C4-2B (cell line): ENCODE measurements around the gene PLEK2.

Source experiments
- ZFX ChIP-seq: fragments of 450-650 bp; IDR thresholded peaks from 2 replicates; pipeline ENCODE4 v1.6.1; 2017
- TF ChIP-seq, protein P1 (sequence below): fragments of 450-650 bp; conservative IDR thresholded peaks from 2 replicates; pipeline ENCODE4 v1.5.1; 2017; ENCODE audit warnings: mild to moderate bottlenecking

DNA sequence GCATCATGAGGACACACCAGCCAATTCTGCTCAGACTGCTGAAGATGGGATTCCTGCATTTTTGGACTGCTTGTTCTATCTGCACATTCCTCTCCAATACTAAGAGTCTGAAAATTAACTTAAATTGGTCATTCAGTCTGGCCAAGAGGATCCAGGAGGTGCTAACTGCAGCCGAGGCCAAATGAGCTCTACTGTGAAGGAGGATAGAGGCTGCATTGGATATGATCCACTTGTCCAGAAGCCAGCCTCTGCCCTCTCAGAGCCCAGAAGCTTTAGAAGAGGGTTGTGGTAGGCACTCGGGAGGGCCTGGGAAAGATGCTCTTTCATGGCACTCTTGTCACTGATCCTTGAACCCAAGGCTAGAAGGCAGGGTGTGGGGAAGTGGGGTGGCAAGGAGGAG, 37.1 kb upstream of the PLEK2 start:
- TF ChIP-seq, protein P1, sequence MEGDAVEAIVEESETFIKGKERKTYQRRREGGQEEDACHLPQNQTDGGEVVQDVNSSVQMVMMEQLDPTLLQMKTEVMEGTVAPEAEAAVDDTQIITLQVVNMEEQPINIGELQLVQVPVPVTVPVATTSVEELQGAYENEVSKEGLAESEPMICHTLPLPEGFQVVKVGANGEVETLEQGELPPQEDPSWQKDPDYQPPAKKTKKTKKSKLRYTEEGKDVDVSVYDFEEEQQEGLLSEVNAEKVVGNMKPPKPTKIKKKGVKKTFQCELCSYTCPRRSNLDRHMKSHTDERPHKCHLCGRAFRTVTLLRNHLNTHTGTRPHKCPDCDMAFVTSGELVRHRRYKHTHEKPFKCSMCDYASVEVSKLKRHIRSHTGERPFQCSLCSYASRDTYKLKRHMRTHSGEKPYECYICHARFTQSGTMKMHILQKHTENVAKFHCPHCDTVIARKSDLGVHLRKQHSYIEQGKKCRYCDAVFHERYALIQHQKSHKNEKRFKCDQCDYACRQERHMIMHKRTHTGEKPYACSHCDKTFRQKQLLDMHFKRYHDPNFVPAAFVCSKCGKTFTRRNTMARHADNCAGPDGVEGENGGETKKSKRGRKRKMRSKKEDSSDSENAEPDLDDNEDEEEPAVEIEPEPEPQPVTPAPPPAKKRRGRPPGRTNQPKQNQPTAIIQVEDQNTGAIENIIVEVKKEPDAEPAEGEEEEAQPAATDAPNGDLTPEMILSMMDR, result no peak
- no peak for TF ChIP-seq ZFX
